GM21737 (cell line): ENCODE results near the gene MVK.

Experiments used
- ATAC-seq: cut with Tn5 transposase; IDR thresholded peaks from one replicate; pipeline ENCODE4 v1.9.1; 2021; ENCODE audit warnings: mild to moderate bottlenecking, moderate library complexity; ENCODE audit not compliant: unreplicated experiment

The MVK gene

DNA sequence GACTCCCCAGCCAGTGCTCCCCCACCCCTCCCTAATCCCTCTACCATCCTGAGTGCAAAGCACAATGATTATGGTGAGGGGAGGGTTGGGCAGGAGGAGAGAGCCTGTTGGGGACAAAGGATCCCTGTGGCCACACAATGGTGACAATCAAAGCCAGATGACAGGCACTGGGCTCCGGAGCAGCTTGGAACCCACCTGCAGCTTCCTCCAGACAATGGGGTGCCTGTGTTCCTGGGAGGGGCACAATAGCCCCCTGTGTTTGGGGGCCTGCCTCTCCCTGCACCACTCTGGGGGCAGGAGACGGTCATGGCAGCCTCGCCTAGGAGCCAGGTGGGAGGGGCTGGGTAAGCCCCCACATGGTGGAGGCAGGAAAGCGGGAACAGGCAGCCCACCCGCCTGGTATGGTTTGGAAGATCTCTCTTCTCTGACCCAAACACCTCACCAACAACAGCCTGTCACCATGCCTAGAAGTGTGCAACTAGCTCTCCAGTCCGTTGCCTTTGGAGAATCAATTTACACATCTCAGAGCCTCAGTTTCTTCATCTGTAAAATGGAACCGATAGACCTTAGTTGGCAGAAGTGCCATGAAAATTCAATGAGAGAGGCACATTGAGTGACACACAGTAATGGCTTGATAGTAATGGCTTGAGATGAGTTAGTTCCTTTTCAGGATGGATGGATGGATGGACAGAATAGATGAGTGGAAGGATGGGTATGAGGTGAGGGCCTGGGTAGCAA lies 53.0 kb downstream of the MVK start:
- ATAC-seq, result no peak

DNA sequence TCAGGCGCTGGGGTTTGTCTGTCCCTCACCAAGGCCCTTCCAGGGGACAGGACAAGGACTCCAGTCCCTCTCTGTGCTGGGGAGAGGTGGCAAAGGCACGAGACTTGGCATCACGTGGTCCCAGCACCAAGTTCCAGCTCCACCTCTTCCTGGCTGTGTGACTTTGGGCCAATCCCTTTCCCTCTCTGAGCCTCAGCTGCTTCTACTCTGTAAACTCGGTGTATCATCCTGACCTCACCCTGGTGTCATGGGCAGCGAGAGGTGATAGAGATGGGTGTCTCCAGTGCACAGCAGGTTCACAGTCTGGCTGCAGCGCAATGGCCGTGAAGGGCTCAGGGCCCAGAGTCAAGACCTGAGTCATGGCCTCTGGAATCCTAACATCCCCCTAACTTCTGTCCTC lies 54.0 kb downstream of the MVK start:
- ATAC-seq, result no peak

DNA sequence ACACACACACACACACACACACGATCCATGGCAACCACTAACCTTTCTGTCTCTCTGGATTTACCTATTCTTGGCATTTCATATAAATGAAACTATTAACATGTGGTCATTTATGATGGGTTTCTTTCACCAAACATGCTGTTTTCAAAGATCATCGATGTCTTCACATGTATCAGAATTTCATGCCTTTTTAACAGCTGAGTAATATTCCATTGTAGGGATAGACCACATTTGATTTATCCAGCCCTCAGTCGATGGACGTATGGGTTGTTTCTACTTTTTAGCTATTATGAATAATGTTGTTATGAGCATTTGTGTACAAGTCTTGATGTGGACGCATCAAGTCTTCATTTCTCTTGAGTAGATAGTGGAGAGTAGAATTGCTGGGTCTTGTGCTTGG lies 56.5 kb downstream of the MVK start:
- ATAC-seq, result no peak

DNA sequence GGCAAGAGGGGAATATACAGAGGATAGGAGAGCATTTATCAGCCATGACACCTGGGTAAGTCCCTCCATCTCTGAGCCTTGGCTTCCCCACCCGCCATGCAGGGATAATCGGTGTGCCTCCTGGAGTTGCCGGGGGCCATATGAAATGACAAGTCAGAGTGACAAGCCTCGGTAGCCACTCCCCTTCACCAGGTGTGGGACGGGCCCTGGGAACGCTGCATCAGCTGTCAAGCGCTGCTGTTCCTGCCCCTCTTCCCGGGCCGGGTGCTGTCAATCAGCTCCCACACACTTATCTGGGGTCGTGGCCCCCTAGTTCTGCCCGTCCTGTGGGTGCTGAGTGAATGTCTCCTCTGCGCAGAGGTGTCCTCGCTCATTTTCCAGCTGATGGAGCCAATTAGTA lies 57.2 kb downstream of the MVK start:
- no peak for ATAC-seq

DNA sequence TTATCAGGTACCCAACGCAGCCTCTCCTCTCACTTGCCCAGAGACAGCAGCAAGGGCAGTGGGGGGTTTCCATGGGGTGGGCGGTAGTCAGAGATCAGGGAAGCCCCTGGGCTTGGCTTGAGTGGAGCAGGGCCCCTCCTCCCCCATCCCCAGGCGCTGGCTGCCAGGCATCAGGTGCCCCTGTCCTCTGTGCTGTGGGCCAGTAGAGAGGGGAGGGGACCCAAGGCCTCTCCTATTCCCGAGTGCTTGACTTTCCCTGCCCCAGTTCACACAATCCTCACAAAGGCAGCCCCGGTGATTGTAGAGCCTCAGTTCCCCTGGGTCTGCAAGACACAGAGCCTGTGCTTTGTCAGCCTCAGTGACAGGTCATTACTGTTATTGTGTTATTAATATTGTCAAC lies 57.7 kb downstream of the MVK start:
- ATAC-seq, result no peak

DNA sequence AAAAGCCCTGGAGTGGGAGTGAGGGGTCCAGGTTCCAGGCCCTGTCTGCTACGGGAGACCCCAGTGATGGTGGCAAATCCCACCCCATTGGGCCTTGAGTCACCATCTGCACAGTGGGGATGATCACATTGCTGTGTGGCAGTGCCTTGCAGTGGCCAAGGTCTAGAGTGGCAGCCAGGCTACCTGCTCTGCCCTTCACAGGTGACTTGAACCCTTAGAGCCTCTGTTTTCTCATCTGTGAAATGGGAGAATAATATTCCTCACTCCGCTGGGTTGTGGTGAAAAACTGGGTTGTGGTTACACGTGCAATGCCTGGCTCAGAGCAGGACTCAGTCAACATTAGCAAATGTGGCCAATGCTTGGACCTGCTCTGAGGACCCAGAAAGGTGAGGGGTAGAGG lies 58.2 kb downstream of the MVK start:
- ATAC-seq, result no peak

DNA sequence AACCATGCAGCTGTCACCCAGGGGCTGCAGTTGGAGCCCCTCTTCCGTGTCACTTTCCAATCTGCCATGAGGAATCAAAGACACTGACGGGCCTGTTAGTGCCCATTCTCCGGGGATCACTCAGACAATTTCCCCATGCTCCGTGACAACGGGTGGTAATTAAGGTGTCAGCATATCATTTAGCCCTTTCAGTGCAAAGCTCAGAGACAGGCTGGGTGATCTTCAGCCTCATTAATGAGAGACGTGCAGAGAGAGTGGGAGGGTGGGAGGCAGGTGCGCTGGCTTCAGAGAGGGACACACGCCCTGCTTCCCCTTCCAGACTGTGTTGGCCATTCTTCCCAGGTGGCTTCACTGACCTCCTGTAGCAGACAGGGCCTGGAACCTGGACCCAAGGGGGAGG lies 58.7 kb downstream of the MVK start:
- ATAC-seq, result no peak

DNA sequence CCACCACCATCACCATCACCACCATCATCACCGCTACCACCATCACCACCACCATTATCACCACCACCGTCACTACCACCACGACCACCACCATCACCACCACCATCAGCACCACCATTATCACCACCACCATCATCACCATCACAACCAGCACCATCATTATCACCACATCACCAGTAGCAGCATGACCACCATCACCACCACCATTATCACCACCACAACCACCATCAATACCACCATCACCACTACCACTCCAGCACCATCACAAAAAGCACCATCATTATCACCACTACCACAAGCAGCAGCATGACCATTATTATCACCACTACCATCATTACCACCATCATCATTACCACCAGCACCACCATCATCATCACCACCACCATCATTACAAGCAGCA lies 62.1 kb downstream of the MVK start:
- ATAC-seq, result no peak

DNA sequence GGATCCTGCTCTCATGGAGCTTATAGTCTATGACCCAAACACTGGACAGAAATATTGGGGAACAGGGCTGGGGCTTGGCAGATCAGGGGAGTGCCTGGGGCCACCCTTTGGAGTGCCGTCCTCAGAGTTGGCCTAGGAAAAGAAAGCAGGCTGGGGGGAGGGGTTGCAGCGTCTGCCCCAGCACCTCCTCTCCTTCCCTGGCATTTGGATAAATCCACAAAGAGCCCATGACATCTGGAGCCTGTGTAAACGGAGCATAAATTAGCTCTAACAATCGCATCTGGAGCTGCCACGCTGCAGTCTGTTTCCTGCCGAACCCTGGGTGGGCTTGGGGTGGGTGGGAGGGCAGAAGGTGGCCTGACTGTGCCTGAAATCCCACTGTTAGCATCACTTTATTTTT lies 63.8 kb downstream of the MVK start:
- no peak for ATAC-seq

DNA sequence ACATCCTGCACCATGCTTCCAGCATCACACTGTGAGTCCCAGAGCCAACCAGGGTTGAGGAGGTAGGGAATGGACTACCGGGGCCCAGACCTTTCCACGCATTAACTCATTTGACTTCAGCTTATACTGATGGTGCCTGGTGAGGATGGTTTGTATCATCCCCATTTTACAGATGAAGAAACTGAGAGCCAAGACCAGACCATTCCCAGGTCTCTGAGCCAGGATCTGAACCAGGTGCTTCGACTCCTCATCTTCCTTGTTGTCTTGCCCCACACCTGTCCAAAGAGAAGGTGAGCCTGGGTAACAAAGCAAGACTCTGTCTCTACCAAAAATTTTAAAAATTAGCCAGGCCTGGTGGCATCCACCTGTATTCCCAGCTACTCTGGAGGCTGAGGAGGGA lies 64.4 kb downstream of the MVK start:
- ATAC-seq, result no peak

DNA sequence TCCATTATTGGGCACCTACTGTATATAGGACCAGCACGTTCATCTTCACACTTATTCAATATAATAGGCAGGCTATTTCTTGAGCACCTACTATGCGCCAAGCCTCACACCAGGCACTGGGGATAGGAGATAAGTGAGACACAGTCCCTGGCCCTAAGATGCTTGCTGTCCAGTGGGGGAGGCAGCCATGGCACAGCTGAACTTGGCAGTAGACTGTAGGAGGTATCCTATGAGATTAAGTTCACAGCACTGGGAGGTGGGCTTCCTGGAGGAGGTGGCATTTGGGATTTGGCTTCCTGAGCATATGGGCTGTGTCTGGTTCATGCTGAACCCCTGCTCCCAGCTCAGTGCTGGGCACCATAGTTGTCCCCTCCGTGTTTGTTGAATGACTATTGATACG lies 65.1 kb downstream of the MVK start:
- ATAC-seq, result no peak

DNA sequence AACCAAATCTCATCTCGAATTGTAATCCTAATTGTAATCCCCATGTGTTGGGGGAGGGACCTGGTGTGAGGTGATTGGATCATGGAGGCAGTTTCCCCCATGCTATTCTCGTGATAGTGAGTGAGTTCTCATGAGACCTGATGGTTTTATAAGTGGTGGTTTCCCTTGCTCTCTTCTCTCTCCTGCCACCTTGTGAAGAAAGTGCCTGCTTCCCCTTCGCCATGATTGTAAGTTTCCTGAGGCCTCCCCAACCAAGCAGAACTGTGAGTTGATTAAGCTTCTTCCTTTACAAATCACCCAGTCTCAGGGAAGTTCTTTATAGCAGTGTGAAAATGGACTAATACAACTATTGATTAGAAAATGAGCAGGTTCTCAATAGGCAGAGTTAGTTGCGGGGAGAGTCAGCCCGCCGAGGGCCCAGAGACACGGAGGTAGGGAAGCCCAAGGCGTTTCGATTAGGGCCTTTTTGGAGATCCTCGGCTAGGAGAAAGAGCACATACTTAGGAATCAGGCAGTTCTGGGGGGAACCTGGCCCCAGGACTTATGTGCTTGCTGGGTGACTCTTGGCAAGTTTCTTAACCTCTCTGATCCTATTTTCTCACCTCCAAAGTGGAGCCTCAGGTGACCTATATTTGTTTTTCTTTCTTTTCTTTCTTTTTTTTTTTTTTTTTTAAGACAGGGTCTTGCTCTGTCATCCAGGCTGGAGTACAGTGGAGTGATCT lies 65.7 kb downstream of the MVK start:
- ATAC-seq, result no peak

DNA sequence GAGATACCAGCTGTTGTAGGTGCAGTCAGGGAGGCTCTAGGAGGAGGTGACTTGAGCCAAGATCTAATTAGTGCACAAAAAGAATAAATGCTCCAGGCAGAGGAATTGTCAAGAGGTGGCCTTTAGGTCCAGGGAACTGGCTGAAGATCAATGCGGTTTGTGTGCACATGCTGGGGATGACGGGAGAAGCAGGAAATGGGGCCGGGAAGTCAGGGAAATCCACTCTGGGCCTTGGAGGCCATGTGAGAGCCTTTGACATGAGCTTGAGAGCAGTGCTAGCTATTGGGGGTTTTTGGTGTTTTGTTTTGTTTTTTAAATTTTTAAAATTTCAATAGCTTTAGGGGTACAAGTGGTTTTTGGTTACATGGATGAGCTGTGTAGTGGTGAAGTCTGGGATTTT lies 67.4 kb downstream of the MVK start:
- no peak for ATAC-seq

DNA sequence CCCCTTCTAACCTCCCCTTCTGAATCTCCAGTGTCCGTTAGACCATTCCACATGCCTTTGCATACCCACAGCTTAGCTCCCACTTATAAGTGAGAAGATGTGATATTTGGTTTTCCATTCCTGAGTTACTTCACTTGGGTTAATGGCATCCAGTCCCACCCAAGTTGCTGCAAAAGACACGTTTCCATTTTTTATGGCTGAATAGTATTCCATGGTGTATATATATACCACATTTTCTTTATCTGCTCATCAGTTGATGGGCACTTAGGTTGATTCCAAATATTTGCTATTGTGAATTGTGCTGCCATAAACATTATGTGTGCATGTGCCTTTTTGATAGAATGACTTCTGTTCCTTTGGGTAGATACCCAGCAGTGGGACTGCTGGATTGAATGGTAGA lies 67.8 kb downstream of the MVK start:
- ATAC-seq, result no peak

DNA sequence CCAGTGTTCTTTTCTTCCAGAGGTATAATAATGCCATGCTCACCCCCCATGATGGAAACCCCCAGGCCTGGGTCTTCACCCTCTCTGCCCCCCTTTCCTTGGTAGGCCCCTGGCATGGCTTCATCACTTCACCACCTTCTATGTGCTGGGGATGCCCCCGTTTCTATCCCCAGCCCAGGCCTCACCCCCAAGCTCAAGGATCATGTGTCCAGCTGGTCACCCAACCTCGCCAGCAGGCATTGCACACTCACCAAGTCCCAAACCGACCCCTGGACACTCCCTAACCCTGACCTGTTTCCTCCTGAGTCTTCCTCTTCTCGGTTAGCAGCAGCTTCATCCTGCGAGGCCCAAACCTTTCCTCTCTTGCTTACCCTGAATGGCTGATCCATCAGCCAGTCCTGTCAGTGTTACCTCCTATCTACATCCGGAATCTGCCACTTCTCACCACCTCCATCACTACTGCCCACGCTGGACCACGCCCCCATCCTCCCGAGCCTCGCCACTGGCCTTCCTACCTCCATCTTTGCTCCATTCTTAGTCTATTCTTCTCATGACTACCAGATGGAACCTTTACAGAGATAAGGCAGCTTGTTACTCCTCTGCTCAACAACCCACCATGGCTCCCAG lies 69.0 kb downstream of the MVK start:
- ATAC-seq, result no peak

DNA sequence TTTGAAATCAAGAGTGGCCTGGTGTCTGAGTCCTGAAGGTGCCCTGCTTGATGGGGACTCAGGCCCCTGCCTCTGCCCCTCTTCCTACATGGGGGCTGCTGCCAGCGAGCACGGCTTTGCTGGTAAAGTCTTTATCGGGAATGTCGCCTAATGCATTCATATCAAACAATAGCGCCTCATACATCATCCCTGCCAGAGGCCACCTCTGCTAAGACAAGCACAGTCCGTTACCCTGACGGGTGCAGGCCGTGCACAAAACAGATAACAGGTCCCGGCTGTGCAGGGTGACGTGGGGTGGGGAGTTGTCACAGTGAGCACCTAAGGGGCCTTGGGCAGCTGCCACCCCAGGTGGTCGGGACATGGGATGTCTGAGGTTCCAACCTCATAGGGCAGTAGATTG lies 71.6 kb downstream of the MVK start:
- ATAC-seq, result no peak

DNA sequence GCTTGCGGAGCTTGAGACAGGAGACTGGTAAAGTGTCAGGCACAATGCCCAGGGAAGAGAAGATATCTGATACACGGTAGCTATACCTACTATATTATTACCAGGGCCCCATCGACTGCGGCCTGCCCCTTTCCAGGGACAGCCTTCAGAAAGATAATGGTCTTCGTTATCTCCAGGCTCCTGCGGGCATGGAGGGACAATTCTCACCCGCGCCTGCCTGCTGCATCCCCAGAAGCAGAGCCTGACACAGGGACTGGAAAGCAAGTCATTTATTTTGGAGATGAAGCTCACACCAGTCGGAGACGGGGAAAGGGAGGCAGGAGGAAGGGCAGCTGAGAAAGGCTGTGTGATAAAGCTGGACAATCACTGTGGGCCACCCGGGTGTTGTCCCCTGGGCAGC lies 72.1 kb downstream of the MVK start:
- ATAC-seq, result no peak
